Upper lobe of left lung (tissue), 4 donors: ENCODE data around the gene GNPTG.

Experiments
- CTCF ChIP-seq, 6 experiments: fragments of 450-650 bp in 4 of 6; fragments of 200-600 bp in 2 of 6; sonication (generic) in 2 of 6; IDR thresholded peaks; one replicate each; pipeline ENCODE4 v1.5.1; 2016 to 2019; ENCODE audit warnings: antibody characterized with exemption in 6 of 6
- EP300 ChIP-seq, 4 donors: sonication (generic); formaldehyde crosslinking; IDR thresholded peaks; one replicate each; pipeline ENCODE4 v1.5.1; 2017; ENCODE audit warnings: antibody characterized with exemption in 4 of 4, control low read depth in 2 of 4

- TF ChIP-seq CTCF (IDR thresholded peaks at IDR 0.05) (no peak), EP300 (IDR thresholded peaks at IDR 0.05) (no peak)
Measured at GRCh38 chr16:1347286-1347855, 4.4 kb upstream of the GNPTG start.
